GM12878 (cell line): ENCODE data around the gene DLGAP5. TPM values are rescaled to one million over a fixed set of nuclear protein-coding genes. Genes with fewer than 3 reads are reported as not detected.

Source experiments
- ATAC-seq: fragments of 200-7000 bp; cut with Tn5 transposase; 3 replicates; pipeline ENCODE4 v1.9.1; 2020; ENCODE audit warnings: mild to moderate bottlenecking, moderate library complexity
- BruUV-seq: library from RNA; stranded (reverse); fragments of 400-500 nt; replicated peaks from 2 replicates; lab custom pipeline; 2021; lab: Mats Ljungman, UMichigan
- CTCF ChIA-PET: fragments of 300-600 bp; sonication (Branson Sonifier 250); formaldehyde crosslinking; extraction: SDS; loops from one replicate; lab custom pipeline; 2021; ENCODE audit warnings: inconsistent platforms; lab: Yijun Ruan, JAX
- POLR2A ChIA-PET: fragments of 350-600 bp; formaldehyde crosslinking; extraction: SDS; loops from one replicate; lab custom pipeline; 2021; ENCODE audit warnings: inconsistent platforms; lab: Charles Lee
- RAD21 ChIA-PET: fragments of 300-600 bp; sonication (Branson Sonifier 250); formaldehyde crosslinking; loops from one replicate; lab custom pipeline; 2023; ENCODE audit warnings: antibody characterized with exemption; ENCODE audit not compliant: unreplicated experiment; lab: Charles Lee
- SMC1A ChIA-PET: fragments of 300-600 bp; sonication (Branson Sonifier 250); formaldehyde crosslinking; loops from one replicate; lab custom pipeline; 2023; ENCODE audit not compliant: unreplicated experiment, uncharacterized antibody; lab: Charles Lee
- DNase-seq: peaks from one replicate; pipeline ENCODE4 v3.0.0-alpha.2; 2011; ENCODE audit warnings: low read depth, low spot score
- FAIRE-seq: peaks from 3 replicates; lab custom pipeline; 2011; peaks lifted over from hg19 to GRCh38; lab: Jason Lieb, UNC
- H2AFZ ChIP-seq: 2 replicates; pipeline ENCODE4 v1.6.0; 2011; ENCODE audit warnings: low read depth, low read length, control low read depth; ENCODE audit not compliant: control insufficient read depth
- H3K27ac ChIP-seq: 2 replicates; pipeline ENCODE4 v1.5.1; 2011; ENCODE audit warnings: control low read depth; ENCODE audit not compliant: control insufficient read depth, insufficient read depth
- H3K27me3 ChIP-seq, 2 experiments: replicated peaks in 1 of 2; 2 replicates each; pipeline versions ENCODE4 v1.6.0 to v1.6.1; 2011; ENCODE audit warnings: low read length in 1 of 2; ENCODE audit not compliant: control insufficient read depth in 2 of 2, insufficient read depth in 2 of 2
- H3K36me3 ChIP-seq, 2 experiments: 2 replicates each; pipeline ENCODE4 v1.5.1; 2011; ENCODE audit warnings: low read length in 1 of 2; ENCODE audit not compliant: control insufficient read depth in 2 of 2, insufficient read depth in 2 of 2
- H3K4me1 ChIP-seq: 2 replicates; pipeline ENCODE4 v1.6.1; 2011; ENCODE audit warnings: mild to moderate bottlenecking, low read length, moderate library complexity, mixed read lengths; ENCODE audit not compliant: control insufficient read depth, insufficient read depth
- H3K4me2 ChIP-seq: 2 replicates; pipeline ENCODE4 v1.6.0; 2011; ENCODE audit warnings: control low read depth; ENCODE audit not compliant: control insufficient read depth, insufficient read depth
- H3K4me3 ChIP-seq: fragments of 200-600 bp; sonication (generic); 2 replicates; pipeline ENCODE4 v1.5.1; 2016
- H3K79me2 ChIP-seq: 2 replicates; pipeline ENCODE4 v1.6.0; 2011; ENCODE audit warnings: low read length; ENCODE audit not compliant: control insufficient read depth, insufficient read depth
- H3K9ac ChIP-seq: 2 replicates; pipeline ENCODE4 v1.8.0; 2011; ENCODE audit warnings: low read length, control low read depth, mixed read lengths; ENCODE audit not compliant: control insufficient read depth, insufficient read depth
- H3K9me3 ChIP-seq: replicated peaks from 3 replicates; pipeline ENCODE4 v1.5.1; 2011; ENCODE audit warnings: mild to moderate bottlenecking, low read length; ENCODE audit not compliant: control insufficient read depth, insufficient read depth
- H4K20me1 ChIP-seq: 2 replicates; pipeline ENCODE4 v1.6.0; 2011; ENCODE audit not compliant: control insufficient read depth, insufficient read depth
- BHLHE40 ChIP-seq, 2 experiments: fragments of 450-650 bp in 1 of 2; IDR thresholded peaks; 2 replicates each; pipeline ENCODE4 v1.6.1; 2011 to 2017; ENCODE audit warnings: low read depth in 2 of 2, borderline replicate concordance in 1 of 2, improper control_type of control experiment in 1 of 2, low read length in 1 of 2, mild to moderate bottlenecking in 1 of 2
- CEBPB ChIP-seq, 2 experiments: fragments of 150-350 bp in 1 of 2; IDR thresholded peaks; 2 replicates each; pipeline ENCODE4 v1.6.1; 2012 to 2014; ENCODE audit warnings: low read depth in 2 of 2, low read length in 2 of 2, borderline replicate concordance in 1 of 2, inconsistent platforms in 1 of 2
- HDGF ChIP-seq: fragments of 450-650 bp; IDR thresholded peaks from 2 replicates; pipeline ENCODE4 v1.6.1; 2016; ENCODE audit warnings: antibody characterized with exemption
- IRF4 ChIP-seq: IDR thresholded peaks from 2 replicates; pipeline ENCODE4 v1.6.1; 2011; ENCODE audit warnings: low read depth, low read length
- KAT2A ChIP-seq: conservative IDR thresholded peaks from 2 replicates; pipeline ENCODE4 v1.6.1; 2011; ENCODE audit warnings: low read depth, low read length; ENCODE audit not compliant: control insufficient read depth
- MTA2 ChIP-seq: fragments of 450-650 bp; IDR thresholded peaks from 2 replicates; pipeline ENCODE4 v1.6.1; 2016; ENCODE audit warnings: low read depth, mild to moderate bottlenecking, moderate library complexity
- NFIC ChIP-seq: IDR thresholded peaks from 2 replicates; pipeline ENCODE4 v1.6.1; 2012; ENCODE audit warnings: low read depth, mild to moderate bottlenecking, inconsistent platforms, low read length, moderate library complexity
- NFYB ChIP-seq: IDR thresholded peaks from 2 replicates; pipeline ENCODE4 v1.6.1; 2011; ENCODE audit warnings: low read depth, mild to moderate bottlenecking, low read length, improper control_type of control experiment, moderate library complexity; ENCODE audit not compliant: insufficient read depth
- ZNF622 ChIP-seq: fragments of 450-650 bp; IDR thresholded peaks from 2 replicates; pipeline ENCODE4 v1.6.1; 2017; ENCODE audit warnings: mild to moderate bottlenecking, inconsistent platforms
- in situ Hi-C: fragments of 300-500 bp; cut with MboI; formaldehyde crosslinking; loops from 9 replicates; pipeline ENCODE4 v1.14.3; 2018; ENCODE audit warnings: mixed read lengths
- intact Hi-C: fragments of 100-400 bp; cut with micrococcal nuclease; formaldehyde crosslinking; loops from one replicate; pipeline ENCODE4 v1.14.2; 2022; ENCODE audit not compliant: unreplicated experiment
- polyA plus RNA-seq, 11 experiments: library from polyadenylated mRNA; depleted of rRNA in 4 of 11; unstranded in 6 of 11; stranded (reverse) in 5 of 11; fragments of >200 nt; fragmentation: Nextera tagmentation in 4 of 11; fragmentation: Illumina TruSeq in 1 of 11; extraction: Ambion mirVana in 4 of 11; extraction: Trizol in 1 of 11; gene quantifications; 1 replicate in 1 of 11; 2 replicates in 10 of 11; pipeline versions ENCODE4 v1.2.1 to v1.2.3, GENCODE V29; 2011 to 2016; ENCODE audit warnings: inconsistent platforms in 2 of 11, missing spikeins in 2 of 11, low read depth in 1 of 11
- total RNA-seq, 4 experiments: library from RNA; depleted of rRNA in 3 of 4; stranded (reverse); fragments of >200 nt in 3 of 4; fragmentation: Illumina TruSeq in 1 of 4; extraction: Trizol in 1 of 4; gene quantifications; 2 replicates each; pipeline versions ENCODE4 v1.2.1 to v1.2.3, GENCODE V29; 2013 to 2021
- TF ChIP-seq, protein P1 (sequence below): fragments of 450-650 bp; IDR thresholded peaks from 2 replicates; pipeline ENCODE4 v1.6.1; 2017; ENCODE audit warnings: mild to moderate bottlenecking, low read depth, inconsistent platforms; ENCODE audit not compliant: poor library complexity, severe bottlenecking

The DLGAP5 gene
- total and polyA plus RNA-seq, 10 of the 15 experiments (the other 5 are each of a cell fraction or from before 2014, with no cell fraction given), result 40.9 to 106 (median 67.6) TPM

DNA sequence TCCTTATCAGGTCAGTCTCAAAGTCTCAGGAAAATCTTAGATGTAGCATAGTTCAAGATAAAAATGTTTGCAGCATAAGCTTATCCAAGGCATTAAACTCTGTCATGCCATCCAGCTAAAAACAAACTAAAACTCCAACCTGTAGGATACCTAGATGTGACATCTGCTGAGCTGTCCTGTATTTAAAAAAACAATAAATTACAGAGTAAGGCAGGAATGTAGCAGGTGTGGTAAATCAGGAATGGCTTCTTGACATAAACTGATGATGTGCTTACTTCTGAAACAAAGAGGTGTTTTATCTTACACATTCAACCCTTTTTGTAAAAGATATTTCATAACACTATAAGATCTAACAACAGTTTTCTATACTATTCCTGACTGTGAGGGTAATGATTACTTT, 30.6 kb upstream of the DLGAP5 start:
- BruUV-seq, result no TSS peak
- intact Hi-C loops, result no loop called here
- SMC1A ChIA-PET, result interaction anchor here (0.6 kb wide), 1 partner anchor 436 kb away, joined by 3 read pairs; no protein-coding TSS in a partner anchor
- Histone ChIP-seq H3K4me3 (no peak overlapping the region), H4K20me1 (no peaks in the 10 kb centered on the region), H3K4me2 (no peak overlapping the region), H3K9ac (no peak overlapping the region), H3K36me3 (no peaks in the 10 kb centered on the region), H3K27ac (no peak overlapping the region), H3K27me3 (no peaks in the 10 kb centered on the region), H3K79me2 (no peaks in the 10 kb centered on the region), H2AFZ (no peak overlapping the region), H3K9me3 (no peaks in the 10 kb centered on the region; the same call in 1 of the 3 replicates), H3K4me1 (no peaks in the 10 kb centered on the region)
- ATAC-seq (no peak), FAIRE-seq (no peak), DNase-seq (no peak)
- POLR2A ChIA-PET, result no interaction called here
- in situ Hi-C loops, result no loop called here
- RAD21 ChIA-PET, result no interaction called here
- TF ChIP-seq ZNF622 (no peak), NFIC (no peak), KAT2A (no peak), IRF4 (no peak), CEBPB (IDR thresholded peaks at IDR 0.05; ENCODE audit: borderline replicate concordance in 1 of 2, low read depth in 2 of 2, low read length in 2 of 2) (no peak), MTA2 (no peak), NFYB (no peak), BHLHE40 (IDR thresholded peaks at IDR 0.05; ENCODE audit: borderline replicate concordance in 1 of 2, low read depth in 2 of 2, low read length in 1 of 2) (no peak), HDGF (no peak)
- TF ChIP-seq, protein P1, sequence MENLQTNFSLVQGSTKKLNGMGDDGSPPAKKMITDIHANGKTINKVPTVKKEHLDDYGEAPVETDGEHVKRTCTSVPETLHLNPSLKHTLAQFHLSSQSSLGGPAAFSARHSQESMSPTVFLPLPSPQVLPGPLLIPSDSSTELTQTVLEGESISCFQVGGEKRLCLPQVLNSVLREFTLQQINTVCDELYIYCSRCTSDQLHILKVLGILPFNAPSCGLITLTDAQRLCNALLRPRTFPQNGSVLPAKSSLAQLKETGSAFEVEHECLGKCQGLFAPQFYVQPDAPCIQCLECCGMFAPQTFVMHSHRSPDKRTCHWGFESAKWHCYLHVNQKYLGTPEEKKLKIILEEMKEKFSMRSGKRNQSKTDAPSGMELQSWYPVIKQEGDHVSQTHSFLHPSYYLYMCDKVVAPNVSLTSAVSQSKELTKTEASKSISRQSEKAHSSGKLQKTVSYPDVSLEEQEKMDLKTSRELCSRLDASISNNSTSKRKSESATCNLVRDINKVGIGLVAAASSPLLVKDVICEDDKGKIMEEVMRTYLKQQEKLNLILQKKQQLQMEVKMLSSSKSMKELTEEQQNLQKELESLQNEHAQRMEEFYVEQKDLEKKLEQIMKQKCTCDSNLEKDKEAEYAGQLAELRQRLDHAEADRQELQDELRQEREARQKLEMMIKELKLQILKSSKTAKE, result no peak
- CTCF ChIA-PET, result no interaction called here
